Loucy (cell line): ENCODE measurements around the gene GDI2.

Experiments used
- H2AFZ ChIP-seq: fragments of 200-600 bp; sonication (generic); 2 replicates; pipeline ENCODE4 v1.6.0; 2016; ENCODE audit warnings: antibody characterized with exemption, mild to moderate bottlenecking, low read length, moderate library complexity
- H3F3A ChIP-seq: fragments of 200-600 bp; 2 replicates; pipeline ENCODE4 v1.6.0; 2016; ENCODE audit warnings: antibody characterized with exemption, low read depth, mild to moderate bottlenecking
- H3K27me3 ChIP-seq: fragments of 200-600 bp; sonication (generic); 2 replicates; pipeline ENCODE4 v1.6.1; 2014; ENCODE audit warnings: low read length, mild to moderate bottlenecking; ENCODE audit not compliant: insufficient read depth, poor library complexity, severe bottlenecking
- H3K36me3 ChIP-seq: fragments of 200-600 bp; sonication (generic); 2 replicates; pipeline ENCODE4 v1.6.1; 2016; ENCODE audit warnings: low read length; ENCODE audit not compliant: insufficient read depth
- H3K4me1 ChIP-seq: fragments of 200-600 bp; sonication (generic); 2 replicates; pipeline ENCODE4 v1.5.1; 2014; ENCODE audit warnings: low read length, mild to moderate bottlenecking; ENCODE audit not compliant: insufficient read depth, poor library complexity, severe bottlenecking
- H3K4me2 ChIP-seq: fragments of 200-600 bp; sonication (generic); 2 replicates; pipeline ENCODE4 v1.6.0; 2014; ENCODE audit warnings: antibody characterized with exemption, low read length, low read depth, mild to moderate bottlenecking; ENCODE audit not compliant: poor library complexity, severe bottlenecking
- H3K4me3 ChIP-seq: fragments of 200-600 bp; sonication (generic); 2 replicates; pipeline ENCODE4 v1.5.1; 2014; ENCODE audit warnings: low read length, mild to moderate bottlenecking, mixed read lengths; ENCODE audit not compliant: poor library complexity, severe bottlenecking
- H3K79me2 ChIP-seq: fragments of 200-600 bp; sonication (generic); 2 replicates; pipeline ENCODE4 v1.6.1; 2014; ENCODE audit warnings: low read length; ENCODE audit not compliant: insufficient read depth
- H3K9ac ChIP-seq: fragments of 200-600 bp; sonication (generic); 2 replicates; pipeline ENCODE4 v1.6.0; 2014; ENCODE audit warnings: mild to moderate bottlenecking, low read depth, low read length, moderate library complexity; ENCODE audit not compliant: poor library complexity, severe bottlenecking
- H3K9me2 ChIP-seq: fragments of 200-600 bp; sonication (generic); replicated peaks from 2 replicates; pipeline ENCODE4 v1.6.1; 2016; ENCODE audit warnings: low read depth, low read length, mixed read lengths
- H3K9me3 ChIP-seq: fragments of 200-600 bp; sonication (generic); 2 replicates; pipeline ENCODE4 v1.6.1; 2014; ENCODE audit warnings: mild to moderate bottlenecking, antibody characterized with exemption, low read length, low read depth; ENCODE audit not compliant: insufficient read depth
- H4K20me1 ChIP-seq: fragments of 200-600 bp; sonication (generic); 2 replicates; pipeline ENCODE4 v1.6.0; 2014; ENCODE audit warnings: antibody characterized with exemption, low read length, mild to moderate bottlenecking; ENCODE audit not compliant: insufficient read depth, poor library complexity, severe bottlenecking
- EZH2phosphoT487 ChIP-seq: fragments of 200-600 bp; IDR thresholded peaks from 2 replicates; pipeline ENCODE4 v1.6.1; 2018; ENCODE audit warnings: antibody characterized with exemption, mild to moderate bottlenecking, moderate library complexity, borderline replicate concordance
- TF ChIP-seq, protein P1 (sequence below): fragments of 200-600 bp; sonication (generic); conservative IDR thresholded peaks from 2 replicates; pipeline ENCODE4 v1.5.1; 2014; ENCODE audit warnings: mild to moderate bottlenecking, antibody characterized with exemption, low read length

Gene GDI2

DNA sequence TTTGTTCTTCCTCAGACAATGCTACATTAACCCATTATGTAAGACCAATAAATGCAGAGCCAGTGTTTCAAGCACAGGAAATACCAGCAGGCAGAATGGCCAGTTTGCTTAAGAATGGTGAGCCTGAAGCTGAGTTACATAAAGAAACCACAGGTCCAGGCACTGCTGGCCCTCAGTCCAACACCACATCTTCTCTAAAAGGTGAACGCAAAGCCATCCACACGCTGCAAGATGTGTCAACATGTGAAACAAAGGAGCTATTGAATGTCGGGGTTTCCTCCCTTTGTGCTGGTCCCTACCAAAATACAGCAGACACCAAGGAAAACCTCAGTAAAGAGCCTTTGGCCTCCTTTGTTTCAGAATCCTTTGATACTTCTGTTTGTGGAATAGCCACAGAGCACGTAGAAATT is 64.8 kb downstream of the GDI2 start:
- Histone ChIP-seq H3K4me3 (no peak overlapping the region), H4K20me1 (no peaks in the 10 kb centered on the region), H3K27me3 (no peaks in the 10 kb centered on the region), H3K9ac (no peak overlapping the region), H3K9me2 (no peaks in the 10 kb centered on the region), H3K79me2 (no peaks in the 10 kb centered on the region), H3K4me1 (no peaks in the 10 kb centered on the region), H3K36me3 (peaks cover 58% of the 10 kb centered on the region; the same call in 1 of the 2 replicates), H2AFZ (no peak overlapping the region), H3K9me3 (no peaks in the 10 kb centered on the region), H3K4me2 (no peak overlapping the region), H3F3A (no peaks in the 10 kb centered on the region)
- TF ChIP-seq EZH2phosphoT487, result no peak
- TF ChIP-seq, protein P1, sequence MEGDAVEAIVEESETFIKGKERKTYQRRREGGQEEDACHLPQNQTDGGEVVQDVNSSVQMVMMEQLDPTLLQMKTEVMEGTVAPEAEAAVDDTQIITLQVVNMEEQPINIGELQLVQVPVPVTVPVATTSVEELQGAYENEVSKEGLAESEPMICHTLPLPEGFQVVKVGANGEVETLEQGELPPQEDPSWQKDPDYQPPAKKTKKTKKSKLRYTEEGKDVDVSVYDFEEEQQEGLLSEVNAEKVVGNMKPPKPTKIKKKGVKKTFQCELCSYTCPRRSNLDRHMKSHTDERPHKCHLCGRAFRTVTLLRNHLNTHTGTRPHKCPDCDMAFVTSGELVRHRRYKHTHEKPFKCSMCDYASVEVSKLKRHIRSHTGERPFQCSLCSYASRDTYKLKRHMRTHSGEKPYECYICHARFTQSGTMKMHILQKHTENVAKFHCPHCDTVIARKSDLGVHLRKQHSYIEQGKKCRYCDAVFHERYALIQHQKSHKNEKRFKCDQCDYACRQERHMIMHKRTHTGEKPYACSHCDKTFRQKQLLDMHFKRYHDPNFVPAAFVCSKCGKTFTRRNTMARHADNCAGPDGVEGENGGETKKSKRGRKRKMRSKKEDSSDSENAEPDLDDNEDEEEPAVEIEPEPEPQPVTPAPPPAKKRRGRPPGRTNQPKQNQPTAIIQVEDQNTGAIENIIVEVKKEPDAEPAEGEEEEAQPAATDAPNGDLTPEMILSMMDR, result no peak

DNA sequence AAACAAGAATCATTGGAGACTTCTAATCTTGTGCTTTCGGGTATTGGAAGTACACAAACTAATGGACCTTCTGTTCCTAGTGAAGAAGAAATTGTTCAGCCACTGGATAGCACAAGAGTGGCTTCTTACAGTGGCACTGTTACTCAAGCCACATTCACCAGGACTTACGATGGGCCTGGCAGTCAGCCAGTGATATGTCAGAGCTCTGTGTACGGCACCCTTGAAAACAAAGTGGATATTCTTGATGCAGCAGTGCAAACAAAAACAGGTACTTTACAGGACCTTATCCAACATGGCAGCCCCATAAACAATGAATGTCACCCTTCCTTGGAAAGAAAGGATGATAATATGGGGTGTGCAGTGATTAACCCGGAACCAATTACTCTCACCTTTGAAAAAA is 67.0 kb downstream of the GDI2 start:
- H3K4me3 ChIP-seq, result no peak overlapping the region
- H3K4me1 ChIP-seq, result peaks cover under 1% of the 10 kb centered on the region
- H3K9ac ChIP-seq, result no peak overlapping the region
- H3K4me2 ChIP-seq, result no peak overlapping the region
- no peak for TF ChIP-seq EZH2phosphoT487
- TF ChIP-seq, protein P1, result no peak
- H3K9me3 ChIP-seq, result no peaks in the 10 kb centered on the region
- H3K9me2 ChIP-seq, result no peaks in the 10 kb centered on the region
- H3K27me3 ChIP-seq, result no peaks in the 10 kb centered on the region
- H2AFZ ChIP-seq, result no peak overlapping the region
- peaks cover 73% of the 10 kb centered on the region; the same call in 1 of the 2 replicates for H3K36me3 ChIP-seq
- H3K79me2 ChIP-seq, result no peaks in the 10 kb centered on the region
- no peaks in the 10 kb centered on the region for H4K20me1 ChIP-seq
- no peaks in the 10 kb centered on the region for H3F3A ChIP-seq

DNA sequence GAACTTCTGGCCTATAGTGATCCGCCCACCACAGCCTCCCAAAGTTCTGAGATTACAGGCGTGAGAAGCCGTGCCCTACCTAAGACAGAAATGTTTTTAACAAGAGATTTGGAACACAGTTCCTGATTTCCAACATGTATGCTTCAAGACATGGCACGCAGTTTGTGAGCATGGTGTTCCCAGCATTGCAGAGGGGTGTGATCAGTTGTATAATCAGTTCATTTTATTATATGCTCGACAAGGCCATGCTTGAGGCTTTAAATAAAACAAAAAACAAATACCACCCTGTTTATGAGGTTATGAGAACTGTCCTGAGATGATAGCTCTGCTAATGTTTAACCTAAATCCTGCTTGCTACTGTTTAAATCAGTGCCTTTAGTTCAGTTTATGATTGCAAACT is 68.4 kb downstream of the GDI2 start:
- H3K4me1 ChIP-seq, result peaks cover 6% of the 10 kb centered on the region
- H3K36me3 ChIP-seq, result peaks cover 82% of the 10 kb centered on the region; the same call in 1 of the 2 replicates
- no peaks in the 10 kb centered on the region for H3F3A ChIP-seq
- no peak overlapping the region for H3K4me3 ChIP-seq
- no peaks in the 10 kb centered on the region for H3K9me2 ChIP-seq
- no peaks in the 10 kb centered on the region for H3K27me3 ChIP-seq
- H4K20me1 ChIP-seq, result no peaks in the 10 kb centered on the region
- H2AFZ ChIP-seq, result no peak overlapping the region
- H3K9me3 ChIP-seq, result no peaks in the 10 kb centered on the region
- H3K9ac ChIP-seq, result no peak overlapping the region
- H3K4me2 ChIP-seq, result no peak overlapping the region
- TF ChIP-seq EZH2phosphoT487, result no peak
- TF ChIP-seq, protein P1, result no peak
- no peaks in the 10 kb centered on the region for H3K79me2 ChIP-seq
